Measurements from ENCODE around the gene CDKAL1.
"Not testable (repeated sequence)": the region's sequence is repeated elsewhere in the genome, so short reads cannot be mapped to it uniquely, and the experiment has no call there.

The CDKAL1 gene

DNA sequence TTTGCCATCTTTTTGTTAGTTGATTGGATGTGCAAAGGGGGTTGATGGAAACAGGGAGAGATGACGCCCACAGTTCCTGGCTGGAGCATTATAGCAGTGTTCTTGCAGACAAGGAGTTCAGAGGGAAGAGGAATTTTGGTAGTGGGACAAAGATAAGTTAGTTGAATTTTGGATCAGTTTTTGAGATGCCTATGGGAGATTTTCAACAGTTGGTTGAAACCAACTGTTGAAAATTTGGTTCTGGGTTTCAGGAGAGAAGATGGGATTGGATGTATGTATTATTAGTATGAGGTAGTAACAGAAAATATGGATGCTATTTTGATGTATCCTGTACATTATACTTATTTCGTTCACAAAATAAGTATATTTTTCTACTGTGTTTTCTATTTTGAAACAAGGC lies 274.2 kb downstream of the CDKAL1 start:
- no peak for DNase-seq

DNA sequence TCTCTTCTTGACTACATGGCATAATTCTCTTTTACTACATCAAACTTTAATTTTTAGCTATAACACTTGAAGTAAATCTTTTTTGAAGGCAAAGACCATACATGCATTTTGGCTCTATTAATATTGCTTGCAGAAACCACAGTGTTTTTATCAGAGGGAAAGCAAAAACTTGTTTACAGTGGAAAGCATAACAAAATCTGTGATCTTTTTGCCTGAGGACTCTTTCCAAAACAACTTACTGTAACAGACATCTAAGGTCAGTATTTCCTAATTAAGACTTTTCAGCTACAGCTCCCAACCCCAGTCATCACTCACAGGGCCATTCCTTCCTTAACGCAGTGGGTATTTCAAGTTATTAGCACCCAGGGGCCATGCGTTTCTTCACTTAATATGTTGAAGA lies 274.7 kb downstream of the CDKAL1 start:
- DNase-seq, result no peak

DNA sequence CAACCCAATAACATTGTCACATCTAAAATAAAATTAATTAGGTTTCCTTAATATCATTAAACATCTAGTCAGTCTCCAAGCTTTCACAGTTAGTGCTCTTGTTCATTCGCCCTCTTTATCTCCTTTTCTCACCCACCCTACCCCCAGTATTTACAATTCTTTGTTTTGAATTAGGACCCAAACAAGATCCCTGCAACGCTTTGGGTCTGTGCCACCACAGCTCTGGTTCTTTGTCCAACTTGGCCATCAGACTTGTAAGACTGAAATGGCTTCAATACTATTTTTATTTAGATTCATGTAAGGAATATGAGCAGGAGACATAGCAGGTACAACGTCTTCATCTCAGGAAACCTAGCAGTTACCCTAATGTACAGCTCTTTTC lies 276.5 kb downstream of the CDKAL1 start:
- no peak for DNase-seq

DNA sequence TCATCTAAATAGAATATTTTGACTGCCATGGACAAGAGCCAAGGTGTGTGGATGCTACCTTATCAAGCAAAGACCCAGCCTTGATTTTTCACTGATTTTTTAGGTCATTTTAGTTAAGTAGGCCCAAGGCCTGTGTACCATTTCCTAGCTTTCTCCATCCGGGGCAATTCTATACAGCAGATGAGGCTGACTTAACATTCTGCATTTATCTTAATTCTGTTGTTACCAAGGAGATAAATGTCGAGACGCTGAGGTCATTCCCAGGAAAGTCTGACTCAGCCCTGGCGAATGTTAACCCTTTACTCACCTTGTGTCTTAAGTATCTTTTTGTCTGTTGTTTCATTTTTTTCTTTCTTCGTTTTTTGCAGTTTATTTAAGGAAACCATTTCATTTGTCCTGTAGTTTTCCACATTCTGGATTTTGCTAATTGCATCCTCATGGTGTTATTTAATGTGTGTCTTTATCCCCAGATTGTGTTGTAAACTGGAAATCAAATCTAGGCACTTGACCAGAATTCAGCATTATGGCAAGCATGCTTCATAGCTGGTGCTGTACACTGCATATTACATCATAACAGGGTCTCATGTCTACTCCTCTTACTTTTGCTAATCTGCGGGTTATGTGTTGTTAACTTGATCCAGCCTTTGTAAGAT lies 277.0 kb downstream of the CDKAL1 start:
- DNase-seq, result no peak

DNA sequence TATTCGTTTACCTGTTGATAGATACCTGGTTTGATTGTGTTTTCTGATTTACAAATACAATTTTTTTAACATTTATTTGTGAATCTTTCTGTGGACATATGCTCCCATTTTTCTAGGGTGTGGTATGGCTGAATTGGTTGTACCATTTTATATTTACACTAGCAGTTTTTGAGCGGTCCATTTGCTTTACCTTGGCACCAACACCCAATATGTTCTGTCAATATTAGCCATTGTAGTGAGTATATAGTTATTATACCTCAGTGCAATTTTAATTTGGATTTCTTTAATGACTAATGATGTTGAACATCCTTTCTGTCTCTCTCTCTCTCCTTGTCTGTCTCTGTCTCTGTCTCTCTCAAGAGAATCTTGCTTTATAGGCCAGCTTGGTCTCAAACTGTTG lies 278.5 kb downstream of the CDKAL1 start:
- DNase-seq, result no peak

DNA sequence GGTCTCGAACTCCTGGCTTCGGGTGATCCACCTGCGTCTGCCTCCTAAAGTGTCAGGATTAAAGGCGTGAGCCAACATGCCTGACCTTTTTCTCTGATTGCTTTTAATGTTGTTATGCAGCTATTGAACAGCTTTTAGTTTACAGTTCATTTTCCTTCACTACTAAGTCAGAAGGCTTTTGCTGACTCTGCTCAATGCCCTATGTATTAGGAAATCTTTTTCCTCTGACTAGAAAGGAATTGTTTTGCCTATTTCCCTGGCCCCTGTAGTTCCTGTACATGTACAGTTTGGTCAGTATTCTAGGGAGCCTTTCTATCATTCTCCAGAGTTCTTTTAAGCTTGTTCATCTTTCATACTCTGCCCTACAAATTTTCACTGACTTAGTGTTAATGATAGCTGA lies 280.2 kb downstream of the CDKAL1 start:
- DNase-seq, result no peak

DNA sequence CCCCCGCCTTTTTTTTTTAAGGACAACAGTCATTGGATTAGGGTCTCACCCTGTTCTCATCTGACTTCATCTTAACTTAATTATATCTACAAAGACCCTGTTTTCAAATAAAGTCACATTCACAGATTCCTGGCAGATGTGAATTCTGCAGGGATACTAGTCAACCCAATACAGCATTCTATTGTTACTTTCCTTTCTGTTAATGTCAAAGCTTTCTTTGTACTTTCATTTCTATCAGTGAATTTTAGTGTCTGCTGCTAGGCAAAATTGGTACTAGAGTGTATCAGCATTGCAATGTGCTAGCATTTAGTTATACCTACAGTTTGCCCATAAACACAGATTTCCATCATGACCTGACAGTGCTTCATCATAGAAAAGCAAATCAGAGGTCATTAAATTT lies 281.9 kb downstream of the CDKAL1 start:
- DNase-seq, result no peak

DNA sequence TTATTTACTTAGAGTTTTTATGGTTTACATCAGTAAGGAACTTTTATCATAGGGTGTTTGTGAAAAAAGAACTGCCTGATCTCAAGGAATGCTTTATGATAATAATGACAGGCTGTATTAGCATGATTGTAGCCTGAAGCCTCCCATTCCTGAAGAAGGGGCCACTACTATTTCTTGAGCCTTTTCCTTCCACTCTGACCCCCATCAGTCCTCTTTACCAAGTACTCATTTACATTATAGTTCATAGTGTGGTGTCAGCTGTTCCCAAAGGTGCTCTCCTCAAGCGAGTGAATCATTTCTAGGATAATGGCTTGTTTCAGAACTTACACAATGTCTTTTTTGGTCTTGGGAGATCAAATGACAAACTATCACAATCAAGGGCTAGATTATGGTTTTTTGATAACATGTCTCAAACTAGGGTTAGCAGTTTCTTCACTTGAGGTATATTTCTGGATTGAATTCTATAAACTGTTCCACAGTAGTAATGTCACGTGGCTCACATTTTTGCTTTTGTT lies 283.6 kb downstream of the CDKAL1 start:
- no peak for DNase-seq

DNA sequence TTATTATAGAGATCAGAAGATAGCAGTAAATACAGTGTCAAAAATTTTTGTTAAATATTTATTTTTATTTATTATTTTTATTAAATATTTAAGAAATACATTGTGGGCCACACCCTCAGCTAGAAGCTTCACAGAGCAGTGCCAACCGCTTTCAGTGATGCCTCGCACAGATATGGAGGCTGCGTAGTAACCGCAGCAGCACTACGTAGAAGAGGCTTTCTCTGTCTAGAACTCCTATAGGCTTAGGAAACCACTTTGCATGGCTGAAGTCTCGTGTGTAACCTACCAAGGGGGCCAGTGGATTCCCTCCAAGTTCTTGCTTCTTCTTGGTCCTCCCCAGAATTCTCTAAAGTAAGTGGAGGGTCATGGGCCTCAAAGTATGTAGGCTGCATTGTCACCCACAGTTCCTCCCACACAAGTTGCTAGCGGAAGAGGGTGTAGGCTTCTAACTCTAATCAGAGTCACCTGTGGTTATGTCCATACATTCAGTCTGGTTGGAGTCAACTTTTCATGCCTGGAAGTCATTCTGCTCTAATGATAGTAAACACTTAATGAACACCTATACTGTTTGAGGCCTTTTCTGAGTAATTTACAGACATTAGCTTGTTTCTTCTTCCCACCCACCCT lies 285.6 kb downstream of the CDKAL1 start:
- DNase-seq, result no peak

DNA sequence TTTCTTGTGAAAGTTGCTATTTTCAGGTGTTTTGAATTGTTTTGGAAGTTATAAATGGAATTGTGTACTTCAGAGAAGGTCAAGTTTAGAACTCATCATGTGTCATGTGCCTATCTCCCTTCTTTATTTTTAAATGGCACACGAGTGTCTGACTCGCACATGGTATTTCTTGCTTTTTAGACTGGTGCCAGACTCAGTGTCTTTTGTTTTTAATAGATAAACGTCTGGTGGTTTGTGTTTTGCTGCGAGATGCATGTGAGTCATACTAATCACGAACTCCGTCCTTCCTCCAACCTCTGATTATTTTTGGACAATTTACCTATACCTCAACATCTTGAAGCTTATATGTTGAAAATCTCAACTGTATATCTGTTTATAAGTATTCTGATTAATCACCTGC lies 292.1 kb downstream of the CDKAL1 start:
- no peak for DNase-seq

DNA sequence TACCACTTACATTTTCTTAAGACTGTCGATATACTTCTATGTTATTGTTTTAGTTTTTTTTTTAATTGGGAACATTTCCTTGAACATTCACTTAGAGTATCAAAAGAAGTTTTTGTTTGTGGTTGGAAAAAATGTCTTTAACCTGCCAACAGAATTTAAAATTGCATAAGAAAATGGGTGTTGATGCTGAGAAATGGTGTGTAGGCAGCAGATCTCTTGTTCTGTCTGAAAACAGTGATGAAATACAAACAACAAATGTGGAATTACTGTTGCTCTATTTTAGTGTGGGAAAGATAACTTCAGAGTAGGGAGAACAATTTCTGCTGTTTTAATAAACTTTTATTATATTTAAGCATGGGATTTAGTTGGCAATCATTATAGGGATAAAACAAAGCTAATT lies 293.5 kb downstream of the CDKAL1 start:
- DNase-seq, result no peak

DNA sequence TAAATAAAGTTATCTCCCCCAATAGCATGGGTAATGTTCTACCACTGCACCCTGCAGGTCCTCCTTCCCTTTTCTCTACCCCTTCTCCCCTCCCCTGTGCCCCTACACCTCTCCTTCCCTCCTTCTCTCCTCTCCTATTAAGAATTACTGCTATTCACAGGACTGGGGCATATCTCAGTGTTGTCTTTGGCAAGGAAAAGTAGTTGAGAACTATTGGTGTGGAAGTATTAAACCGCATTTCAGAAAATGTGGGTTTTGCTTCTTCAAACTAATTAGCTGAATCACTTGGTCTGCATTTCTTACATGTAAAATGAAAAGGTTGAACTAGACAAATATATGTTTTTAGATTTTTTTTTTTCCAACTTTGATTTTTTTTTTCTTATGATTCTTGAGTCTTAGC lies 296.3 kb downstream of the CDKAL1 start:
- DNase-seq, result no peak

DNA sequence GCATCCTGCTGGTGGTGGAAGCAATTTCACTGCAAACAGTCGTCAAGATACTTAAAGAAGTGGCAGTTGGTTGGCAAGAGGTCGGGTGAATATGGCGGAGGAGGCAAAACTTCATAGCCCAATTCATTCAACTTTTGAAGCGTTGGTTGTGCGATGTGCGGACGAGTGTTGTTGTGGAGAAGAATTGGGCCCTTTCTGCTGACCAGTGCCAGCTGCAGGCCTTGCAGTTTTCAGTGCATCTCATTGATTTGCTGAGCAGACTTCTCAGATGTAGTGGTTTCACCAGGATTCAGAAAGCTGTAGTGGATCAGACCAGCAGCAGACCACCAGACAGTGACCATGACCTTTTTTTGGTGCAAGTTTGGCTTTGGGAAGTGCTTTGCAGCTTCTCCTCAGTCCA lies 297.0 kb downstream of the CDKAL1 start:
- not testable (repeated sequence) for DNase-seq

DNA sequence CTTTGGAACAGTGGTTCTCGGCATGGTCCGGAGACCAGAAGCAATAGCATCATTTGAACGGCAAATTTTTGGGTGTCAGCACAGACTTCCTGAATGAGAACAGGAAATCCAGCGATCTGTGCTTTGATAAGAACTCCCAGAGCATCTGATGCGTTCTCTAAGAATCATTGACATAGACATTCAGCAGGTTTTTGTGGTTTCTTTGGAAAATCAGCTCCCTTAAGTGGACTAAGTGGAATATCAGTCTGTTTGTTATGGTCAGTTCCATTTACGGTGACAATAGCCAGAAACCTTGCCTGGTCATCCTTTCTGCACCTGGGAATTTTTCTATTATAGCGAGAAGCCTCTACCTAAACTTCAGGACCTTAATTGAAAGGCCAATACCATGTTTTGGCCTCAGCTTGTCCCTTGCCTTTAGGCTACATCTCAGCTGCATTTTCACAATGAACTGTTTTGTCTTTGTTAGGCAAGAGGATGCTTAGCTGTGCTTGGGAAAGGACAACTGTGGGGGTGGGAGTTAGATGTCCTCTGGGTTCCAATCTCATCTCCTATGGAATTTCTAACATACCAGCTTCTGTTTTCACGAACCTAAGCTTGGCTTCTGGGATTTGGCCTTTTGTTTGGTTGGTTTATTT lies 299.7 kb downstream of the CDKAL1 start:
- DNase-seq, result no peak

DNA sequence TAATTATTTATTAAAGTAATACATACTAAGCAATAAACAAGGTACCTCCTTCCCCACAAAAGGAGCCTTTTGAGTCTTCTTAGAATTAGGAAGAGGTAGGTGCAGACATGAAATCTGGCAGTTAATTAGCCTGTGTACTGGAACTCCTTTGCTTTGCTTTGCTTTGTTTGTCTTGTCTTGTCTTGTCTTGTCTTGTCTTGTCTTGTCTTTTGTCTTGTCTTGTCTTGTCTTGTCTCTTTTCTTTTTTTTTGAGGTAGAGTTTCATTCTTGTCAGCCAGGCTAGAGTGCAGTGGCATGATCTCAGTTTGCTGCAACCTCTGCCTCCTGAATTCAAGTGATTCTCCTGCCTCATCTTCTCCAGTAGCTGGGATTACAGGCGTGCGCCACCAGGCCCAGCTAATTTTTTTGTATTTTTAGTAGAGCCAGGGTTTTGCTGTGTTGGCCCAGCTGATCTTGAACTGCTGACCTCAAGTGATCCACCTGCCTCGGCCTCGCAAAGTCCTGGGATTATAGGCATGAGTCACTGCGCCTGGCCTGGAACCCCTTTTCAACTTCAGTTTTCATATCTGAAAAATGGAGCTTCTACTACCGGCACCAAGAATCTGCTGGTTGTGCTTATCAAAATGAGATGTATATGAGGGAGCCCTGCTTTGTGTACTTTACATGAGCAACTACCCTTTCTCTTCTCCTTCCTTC lies 301.2 kb downstream of the CDKAL1 start:
- DNase-seq, result no peak

DNA sequence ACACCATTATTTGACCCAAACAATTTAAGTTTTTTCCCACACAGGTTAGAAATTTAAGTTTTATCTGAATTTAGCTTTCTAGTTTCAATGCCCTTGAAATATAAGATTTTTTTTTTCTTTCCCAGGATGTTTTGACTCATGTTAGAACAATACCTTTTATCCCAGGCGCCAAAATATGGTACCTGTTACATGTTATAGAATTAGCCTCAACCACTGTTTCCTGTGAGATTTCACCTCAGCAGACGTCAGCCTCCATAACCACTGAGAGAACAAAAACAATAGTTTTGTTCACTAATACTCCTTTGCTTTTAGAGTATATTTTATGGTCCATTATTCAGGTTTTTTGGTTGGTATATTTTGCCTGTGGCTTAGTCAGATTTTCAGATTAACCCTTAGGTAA lies 302.9 kb downstream of the CDKAL1 start:
- no peak for DNase-seq

DNA sequence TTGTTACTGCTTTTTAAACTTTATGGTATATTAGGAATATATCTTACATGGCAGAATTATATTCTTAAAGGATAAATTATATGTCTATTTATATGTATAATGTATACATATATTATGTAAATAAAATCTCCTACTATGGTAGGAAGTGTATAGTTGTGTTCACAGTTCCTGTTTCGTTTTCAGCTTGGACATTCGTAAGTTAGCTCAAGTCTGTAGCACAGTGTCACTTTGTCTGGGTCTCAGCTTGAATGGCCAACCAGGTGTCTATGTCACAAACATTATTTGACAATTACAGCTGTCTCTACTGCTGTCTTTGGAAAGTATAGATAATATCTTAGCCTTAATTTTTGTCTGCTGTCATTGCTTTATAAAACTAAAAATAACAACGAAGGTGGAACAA lies 303.9 kb downstream of the CDKAL1 start:
- DNase-seq, result no peak

DNA sequence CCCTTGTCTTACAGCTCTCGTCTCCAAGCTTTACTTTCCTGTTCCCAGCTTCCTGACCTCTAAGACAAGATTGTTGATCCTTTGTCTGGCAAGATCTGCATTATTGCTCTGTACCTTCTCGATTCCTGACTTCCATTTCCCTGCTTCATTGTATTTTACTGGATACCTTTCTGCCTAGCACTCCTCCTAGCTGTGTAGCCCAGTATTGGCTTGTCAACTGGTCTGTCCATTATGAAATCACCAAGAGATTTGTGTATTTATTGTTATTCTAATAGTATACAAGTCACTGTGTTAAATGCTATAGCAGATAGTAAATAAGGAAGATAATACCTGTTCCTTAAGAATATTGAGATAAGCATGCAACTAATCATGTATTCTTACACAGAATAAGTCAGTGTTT lies 305.4 kb downstream of the CDKAL1 start:
- no peak for DNase-seq

DNA sequence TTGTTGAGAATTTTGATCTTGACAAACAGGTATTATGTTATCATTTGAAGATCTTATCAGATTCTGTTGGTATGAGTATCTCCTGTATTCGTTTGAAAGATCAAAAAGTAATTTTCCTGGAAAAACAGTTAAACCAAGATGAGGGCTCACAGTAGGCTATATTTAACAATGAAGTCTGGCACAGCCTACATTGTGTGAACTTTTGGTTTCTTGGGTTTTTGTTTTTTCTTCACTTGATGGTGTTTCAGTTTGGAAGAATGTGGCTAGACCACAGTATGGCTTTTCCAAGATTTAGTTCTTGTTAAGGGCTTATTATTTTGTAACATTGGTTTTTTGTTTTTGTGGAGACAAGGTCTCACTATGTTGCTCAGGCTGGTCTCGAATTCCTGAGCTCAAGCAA lies 306.4 kb downstream of the CDKAL1 start:
- no peak for DNase-seq

DNA sequence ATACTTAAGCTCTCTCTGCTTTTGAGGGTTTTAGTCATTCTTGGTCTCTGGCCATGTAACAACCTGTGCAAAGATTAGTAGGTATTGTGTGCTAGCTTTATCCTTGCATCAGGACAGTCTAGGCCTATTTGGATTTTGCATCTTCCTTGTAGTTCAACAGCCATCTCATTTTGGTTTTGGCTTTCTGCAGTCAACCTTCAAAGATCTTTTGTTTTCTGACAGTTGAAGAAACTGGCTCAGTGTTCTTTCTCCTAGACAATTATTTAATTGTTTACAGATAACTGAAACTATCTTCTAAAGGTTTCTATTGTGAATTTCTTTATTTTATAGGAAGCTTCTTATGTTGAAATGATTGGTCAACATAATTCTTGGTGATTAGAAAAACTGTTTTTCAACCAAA lies 307.5 kb downstream of the CDKAL1 start:
- DNase-seq, result no peak

DNA sequence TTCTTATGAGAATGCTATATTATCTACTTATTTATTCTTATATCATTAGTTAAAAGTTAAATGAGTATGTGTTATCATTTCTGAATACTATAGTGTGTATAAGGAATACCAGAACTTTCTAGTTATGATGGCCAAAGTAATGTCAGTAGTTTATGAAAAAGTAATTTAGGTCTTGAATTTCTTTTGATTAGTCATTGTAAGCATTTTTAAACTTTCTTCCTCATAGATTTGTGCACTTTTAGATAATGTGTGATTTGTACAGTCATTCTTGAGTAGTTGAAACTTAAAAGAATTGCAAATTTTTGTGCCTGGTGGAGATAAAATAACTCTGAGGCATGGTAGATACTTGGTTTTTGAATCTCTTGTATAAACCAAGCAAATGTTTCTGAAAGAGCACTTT lies 311.3 kb downstream of the CDKAL1 start:
- no peak for DNase-seq

DNA sequence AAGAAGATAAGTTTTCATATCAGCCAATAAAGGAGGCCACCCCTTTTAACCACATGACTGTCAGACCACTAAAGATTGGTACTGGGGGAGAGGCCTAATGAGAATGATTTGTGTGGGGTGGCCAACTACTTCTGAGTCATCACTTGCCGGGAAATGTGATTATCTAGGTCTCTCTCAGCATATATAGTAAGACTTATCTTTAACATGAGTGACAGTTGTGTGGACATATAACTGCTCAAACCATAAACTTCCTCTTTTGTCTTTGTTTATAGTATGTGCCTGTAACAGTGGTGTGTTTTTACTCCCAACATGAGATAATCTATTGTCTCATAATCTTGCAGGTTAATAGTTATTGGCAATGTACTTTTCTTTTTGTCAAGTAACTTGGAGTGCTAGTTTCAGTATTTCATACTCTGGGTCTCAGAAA lies 312.4 kb downstream of the CDKAL1 start:
- no peak for DNase-seq

DNA sequence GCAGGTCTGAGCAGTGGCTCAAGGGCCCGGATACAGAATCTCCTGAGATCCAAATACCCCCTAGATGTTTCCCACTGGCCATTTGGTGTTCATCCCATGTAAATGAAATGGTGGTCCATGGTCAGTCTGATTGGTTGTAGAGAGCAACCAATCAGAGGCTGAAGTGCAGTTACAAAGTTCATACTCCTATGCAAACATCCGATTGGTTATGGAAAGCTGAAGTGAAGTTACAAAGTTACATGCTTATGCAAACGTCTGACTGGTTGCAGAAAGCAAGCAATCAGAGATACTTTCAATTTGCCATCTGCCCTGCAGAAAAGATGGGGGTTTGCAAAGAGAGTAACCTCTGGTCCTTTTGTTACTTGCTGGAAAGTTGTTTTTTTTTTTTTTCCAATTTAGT lies 313.6 kb downstream of the CDKAL1 start:
- no peak for DNase-seq
